Fibroblast of mammary gland (primary cell): ENCODE data around the gene ATP5F1D.

Experiments used
- DNase-seq: peaks from one replicate; pipeline ENCODE4 v3.0.0-alpha.2; 2010; ENCODE audit warnings: low read depth
- H3K4me3 ChIP-seq: 2 replicates; pipeline ENCODE4 v1.5.1; 2011; ENCODE audit warnings: low read depth, mild to moderate bottlenecking, low read length, moderate library complexity; ENCODE audit not compliant: control insufficient read depth
- TF ChIP-seq, protein P1 (sequence below): conservative IDR thresholded peaks from 2 replicates; pipeline ENCODE4 v1.5.1; 2011; ENCODE audit warnings: low read depth, low read length, inconsistent platforms; ENCODE audit not compliant: control insufficient read depth, insufficient read depth

The ATP5F1D gene

DNA sequence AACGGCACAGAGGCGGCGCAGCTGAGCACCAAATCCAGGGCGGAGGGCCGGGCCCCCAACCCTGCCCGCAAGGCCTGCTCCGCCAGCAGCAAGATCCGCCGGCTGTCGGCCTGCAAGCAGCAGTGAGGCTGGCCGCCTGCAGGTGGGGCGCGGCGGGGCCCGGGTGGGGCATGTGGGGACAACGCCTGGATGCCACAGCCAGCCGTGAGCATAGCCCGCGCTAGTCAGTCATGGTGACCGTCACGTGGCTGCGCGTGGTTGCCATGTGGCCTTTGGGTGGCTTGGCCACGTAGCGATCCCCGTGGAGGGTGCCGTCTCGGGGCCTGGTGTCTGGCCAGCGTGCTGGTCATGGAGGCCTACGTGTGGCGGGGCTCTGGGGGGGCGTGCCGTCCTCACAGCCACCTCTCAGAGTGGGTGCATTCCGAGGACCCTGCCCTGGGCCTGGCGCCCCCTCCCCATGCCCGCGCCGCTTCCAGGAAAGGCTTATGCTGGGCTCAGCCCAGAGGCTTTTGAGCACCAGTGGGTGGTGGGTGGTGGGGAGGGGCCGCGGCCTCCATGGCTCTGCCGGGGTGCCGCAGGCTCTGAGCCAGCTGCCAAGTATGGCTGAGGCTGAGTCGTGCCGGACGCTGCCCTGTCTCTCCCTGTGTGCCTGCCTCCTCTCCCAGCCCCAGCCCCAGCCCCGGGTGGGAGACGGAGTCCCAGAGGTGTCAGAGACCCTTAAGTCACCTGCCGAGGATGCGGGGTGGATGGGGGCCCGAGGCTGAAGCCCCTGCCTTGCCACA is 14.8 kb upstream of the ATP5F1D start:
- no peak for DNase-seq
- no peak overlapping the region for H3K4me3 ChIP-seq
- TF ChIP-seq, protein P1, sequence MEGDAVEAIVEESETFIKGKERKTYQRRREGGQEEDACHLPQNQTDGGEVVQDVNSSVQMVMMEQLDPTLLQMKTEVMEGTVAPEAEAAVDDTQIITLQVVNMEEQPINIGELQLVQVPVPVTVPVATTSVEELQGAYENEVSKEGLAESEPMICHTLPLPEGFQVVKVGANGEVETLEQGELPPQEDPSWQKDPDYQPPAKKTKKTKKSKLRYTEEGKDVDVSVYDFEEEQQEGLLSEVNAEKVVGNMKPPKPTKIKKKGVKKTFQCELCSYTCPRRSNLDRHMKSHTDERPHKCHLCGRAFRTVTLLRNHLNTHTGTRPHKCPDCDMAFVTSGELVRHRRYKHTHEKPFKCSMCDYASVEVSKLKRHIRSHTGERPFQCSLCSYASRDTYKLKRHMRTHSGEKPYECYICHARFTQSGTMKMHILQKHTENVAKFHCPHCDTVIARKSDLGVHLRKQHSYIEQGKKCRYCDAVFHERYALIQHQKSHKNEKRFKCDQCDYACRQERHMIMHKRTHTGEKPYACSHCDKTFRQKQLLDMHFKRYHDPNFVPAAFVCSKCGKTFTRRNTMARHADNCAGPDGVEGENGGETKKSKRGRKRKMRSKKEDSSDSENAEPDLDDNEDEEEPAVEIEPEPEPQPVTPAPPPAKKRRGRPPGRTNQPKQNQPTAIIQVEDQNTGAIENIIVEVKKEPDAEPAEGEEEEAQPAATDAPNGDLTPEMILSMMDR = no peak

DNA sequence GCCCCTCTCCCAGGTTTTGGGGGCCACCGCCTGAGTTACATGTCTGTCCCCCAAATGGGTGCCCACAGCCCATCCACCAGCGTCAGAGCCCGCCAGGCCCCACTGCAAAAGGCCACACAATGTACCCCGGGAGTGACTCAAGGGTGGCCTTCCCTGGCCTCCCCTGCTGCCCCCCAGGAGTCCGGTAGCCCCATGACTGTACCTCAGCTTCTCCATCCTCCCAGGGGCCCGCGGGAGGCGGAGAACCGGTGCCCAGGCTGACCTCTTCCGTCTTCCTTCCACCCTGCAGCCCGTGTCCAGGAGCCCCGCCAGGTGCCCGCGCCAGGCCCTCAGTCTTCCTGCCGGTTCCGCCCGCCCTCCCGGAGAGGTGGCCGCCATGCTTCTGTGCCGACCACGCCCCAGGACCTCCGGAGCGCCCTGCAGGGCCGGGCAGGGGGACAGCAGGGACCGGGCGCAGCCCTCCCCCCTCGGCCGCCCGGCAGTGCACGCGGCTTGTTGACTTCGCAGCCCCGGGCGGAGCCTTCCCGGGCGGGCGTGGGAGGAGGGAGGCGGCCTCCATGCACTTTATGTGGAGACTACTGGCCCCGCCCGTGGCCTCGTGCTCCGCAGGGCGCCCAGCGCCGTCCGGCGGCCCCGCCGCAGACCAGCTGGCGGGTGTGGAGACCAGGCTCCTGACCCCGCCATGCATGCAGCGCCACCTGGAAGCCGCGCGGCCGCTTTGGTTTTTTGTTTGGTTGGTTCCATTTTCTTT is 14.1 kb upstream of the ATP5F1D start:
- TF ChIP-seq, protein P1 = no peak
- no peak overlapping the region for H3K4me3 ChIP-seq
- peak; percentile 38 for DNase-seq

DNA sequence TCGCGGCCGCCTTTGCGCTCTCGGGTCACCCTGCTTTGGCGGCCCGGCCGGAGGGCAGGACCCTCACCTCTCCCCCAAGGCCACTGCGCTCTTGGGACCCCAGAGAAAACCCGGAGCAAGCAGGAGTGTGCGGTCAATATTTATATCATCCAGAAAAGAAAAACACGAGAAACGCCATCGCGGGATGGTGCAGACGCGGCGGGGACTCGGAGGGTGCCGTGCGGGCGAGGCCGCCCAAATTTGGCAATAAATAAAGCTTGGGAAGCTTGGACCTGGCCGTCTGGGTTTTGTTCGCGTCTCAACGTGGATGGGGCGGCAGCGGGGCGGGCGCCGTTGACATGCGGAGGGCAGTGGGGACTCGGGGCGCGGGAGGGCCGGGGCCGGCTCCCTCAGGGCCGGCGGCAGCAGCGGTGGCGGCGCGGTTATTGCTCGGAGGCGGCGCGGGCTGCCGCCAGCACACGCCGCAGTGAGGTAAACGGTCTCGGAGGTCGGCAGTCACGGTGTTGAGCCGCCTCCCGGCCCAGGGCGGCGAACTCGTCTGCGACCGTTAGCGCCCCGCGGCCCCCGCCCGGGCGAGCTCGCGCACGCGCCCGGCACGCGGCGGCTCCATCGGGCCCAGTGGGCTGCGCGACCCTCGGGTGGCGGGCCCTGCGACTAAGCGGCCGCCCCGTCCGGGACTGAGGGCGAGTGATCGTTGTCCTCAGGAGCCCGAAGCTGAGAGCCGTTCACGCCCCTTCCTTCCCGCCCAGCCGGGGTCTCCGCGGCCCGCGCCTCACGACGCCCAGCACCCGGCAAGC is 13.2 kb upstream of the ATP5F1D start:
- no peak overlapping the region for H3K4me3 ChIP-seq
- TF ChIP-seq, protein P1 = no peak
- DNase-seq = no peak

DNA sequence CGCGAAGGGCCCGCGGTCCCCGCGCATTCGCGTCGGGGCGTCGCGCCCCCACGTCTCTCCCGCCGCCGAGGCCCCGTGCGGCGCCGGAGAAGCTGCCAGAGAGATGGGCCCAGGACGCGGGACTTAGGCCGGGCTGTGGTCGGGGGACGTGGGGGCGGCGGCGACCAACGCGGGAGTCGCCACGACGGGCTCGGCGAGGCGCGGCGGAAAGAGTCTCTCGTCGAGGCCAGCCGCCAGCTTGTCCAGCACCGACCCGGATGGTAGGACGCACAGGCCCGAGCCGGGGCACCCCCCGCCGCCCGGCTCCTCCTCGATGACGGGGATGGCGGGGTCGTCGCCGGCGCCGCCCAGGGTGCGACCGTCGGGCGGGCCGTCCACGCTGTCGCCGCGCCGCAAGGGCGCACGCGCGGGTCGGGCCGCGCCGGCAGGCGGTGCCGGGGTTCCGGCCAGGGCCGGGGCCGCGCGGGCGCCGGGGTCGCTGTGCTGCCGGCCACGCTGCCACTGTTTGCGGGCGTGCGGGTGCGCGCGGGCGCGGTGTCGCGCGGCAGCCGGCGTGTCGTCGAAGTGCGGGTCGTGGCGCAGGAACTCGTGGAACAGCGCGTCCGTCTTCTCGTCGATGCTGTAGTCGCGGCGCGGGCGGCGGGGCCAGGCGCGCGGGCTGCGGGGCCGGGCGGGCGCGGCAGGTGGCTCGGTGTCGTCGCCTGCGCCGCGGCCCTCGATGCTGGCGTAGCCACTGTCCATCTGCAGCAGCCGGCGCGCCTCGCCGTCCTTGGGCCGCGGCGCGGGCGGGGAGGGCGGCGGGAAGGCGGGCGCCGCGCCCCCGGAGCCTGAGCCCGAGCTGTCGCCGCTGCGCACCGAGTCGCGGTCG is 12.3 kb upstream of the ATP5F1D start:
- TF ChIP-seq, protein P1 = no peak
- H3K4me3 ChIP-seq = no peak overlapping the region
- no peak for DNase-seq

DNA sequence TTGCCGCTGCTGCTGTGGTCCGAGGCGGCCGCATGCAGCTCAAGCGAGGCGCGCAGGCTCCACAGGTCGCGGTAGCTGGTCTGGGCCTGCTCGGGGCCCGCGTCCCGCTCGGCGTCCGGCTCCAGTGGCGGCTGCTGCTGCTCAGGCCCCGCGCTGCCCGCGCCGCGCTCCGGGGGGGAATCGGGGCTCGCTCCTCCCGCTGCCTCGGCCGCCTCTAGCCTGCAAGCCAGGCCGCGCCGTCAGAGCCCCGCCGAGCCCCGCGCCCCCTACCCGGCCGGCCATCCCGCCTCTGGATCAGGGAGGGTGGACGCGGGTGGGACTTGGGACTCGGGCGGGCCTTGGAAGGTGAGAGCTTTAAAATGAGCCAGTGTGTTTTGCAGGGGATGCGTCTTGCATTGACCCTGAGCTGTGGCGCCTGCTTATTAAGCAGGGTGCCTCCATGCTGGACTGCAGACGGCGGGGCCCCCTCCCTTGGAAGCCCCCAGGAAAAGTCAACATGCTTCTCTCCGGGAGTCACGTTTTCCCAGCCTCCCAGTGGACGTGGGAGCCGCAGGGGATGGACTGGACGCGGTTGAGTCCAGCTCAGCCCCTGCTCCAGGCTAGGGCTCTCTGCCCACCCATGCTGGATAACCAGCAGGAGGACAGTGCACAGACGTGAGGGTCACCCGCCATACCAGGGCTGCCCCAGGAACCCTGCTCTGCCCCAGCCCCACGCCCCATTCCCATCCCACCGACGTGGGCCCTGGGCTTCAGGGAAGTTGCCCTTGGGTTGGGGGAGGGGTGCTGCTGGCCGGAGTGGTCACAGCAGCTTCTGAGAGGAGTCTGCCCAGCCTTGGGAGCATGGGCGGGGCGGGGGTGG is 11.4 kb upstream of the ATP5F1D start:
- no peak for DNase-seq
- TF ChIP-seq, protein P1 = no peak
- no peak overlapping the region for H3K4me3 ChIP-seq
